Measurements from ENCODE around the gene ZSWIM6.

- no peak for TF ChIP-seq CTCF (IDR thresholded peaks at IDR 0.05; ENCODE audit: poor library complexity)
- TF ChIP-seq EZH2 (IDR thresholded peaks at IDR 0.05; ENCODE audit: borderline replicate concordance): no peak
These were observed 78.8 kb downstream of the ZSWIM6 start for GRCh38 chr5:61410811-61411210.
